ENCODE measurements around the gene GPR37.

GRCh38 chr7:124775422-124775821 is 9.8 kb upstream of the GPR37 start:
- no peak for TF ChIP-seq FOXP2 (optimal IDR thresholded peaks at IDR 0.05; ENCODE audit: control extremely low read depth, extremely low read length, insufficient read depth)
- TF ChIP-seq POLR2AphosphoS5 (IDR thresholded peaks at IDR 0.05; ENCODE audit: borderline replicate concordance, low read depth, low read length), result no peak
- no peak for TF ChIP-seq EZH2 (IDR thresholded peaks at IDR 0.05)
